ENCODE measurements around the gene STAT1.

GRCh38 chr2:190961918-190962487 is 52.0 kb downstream of the STAT1 start:
- no peak for TF ChIP-seq CTCF (conservative IDR thresholded peaks at IDR 0.05; ENCODE audit: low read length)
- no peak for TF ChIP-seq EZH2phosphoT487 (IDR thresholded peaks at IDR 0.05; ENCODE audit: borderline replicate concordance)

Measured in Loucy (cell line).